Measurements from ENCODE around the gene CETP.
"Not testable (repeated sequence)": the region's sequence is repeated elsewhere in the genome, so short reads cannot be mapped to it uniquely, and the experiment has no call there.

CETP gene

GRCh38 chr16:56961386-56961785 lies 364 bp upstream of the CETP start:
- no peak for DNase-seq

- DNase-seq: peak; percentile 70
These were observed 2.7 kb downstream of the CETP start for GRCh38 chr16:56964243-56965148.

- DNase-seq: no peak
These were observed 3.7 kb downstream of the CETP start for GRCh38 chr16:56965149-56966092.

- DNase-seq: no peak
These were observed 4.3 kb downstream of the CETP start for GRCh38 chr16:56966093-56966475.

- no peak for DNase-seq
These were observed 6.0 kb downstream of the CETP start for GRCh38 chr16:56967733-56968132.

GRCh38 chr16:56969769-56970168 lies 8.0 kb downstream of the CETP start:
- no peak for DNase-seq

GRCh38 chr16:56970934-56971767 lies 9.4 kb downstream of the CETP start:
- DNase-seq: no peak

- DNase-seq: no peak
These were observed 10.0 kb downstream of the CETP start for GRCh38 chr16:56971768-56972043.

GRCh38 chr16:56972403-56973293 lies 10.9 kb downstream of the CETP start:
- no peak for DNase-seq

GRCh38 chr16:56973294-56973689 lies 11.5 kb downstream of the CETP start:
- no peak for DNase-seq

GRCh38 chr16:56973899-56974298 lies 12.1 kb downstream of the CETP start:
- DNase-seq: not testable (repeated sequence)

- no peak for DNase-seq
These were observed 13.0 kb downstream of the CETP start for GRCh38 chr16:56974549-56975300.

- no peak for DNase-seq
These were observed 14.0 kb downstream of the CETP start for GRCh38 chr16:56975714-56976113.

- no peak for DNase-seq
These were observed 15.5 kb downstream of the CETP start for GRCh38 chr16:56977216-56977615.

GRCh38 chr16:56977823-56978430 lies 16.2 kb downstream of the CETP start:
- DNase-seq: no peak

- no peak for DNase-seq
These were observed 18.4 kb downstream of the CETP start for GRCh38 chr16:56980201-56980535.

- DNase-seq: no peak
These were observed 19.3 kb downstream of the CETP start for GRCh38 chr16:56980792-56981724.

GRCh38 chr16:56981729-56982271 lies 20.1 kb downstream of the CETP start:
- DNase-seq: no peak

- no peak for DNase-seq
These were observed 20.9 kb downstream of the CETP start for GRCh38 chr16:56982695-56983094.
